ENCODE measurements around the gene YPEL2.
"Not testable (repeated sequence)": the region's sequence is repeated elsewhere in the genome, so short reads cannot be mapped to it uniquely, and the experiment has no call there.

The YPEL2 gene

GRCh38 chr17:59378675-59379074 is 47.2 kb downstream of the YPEL2 start:
- no peak for DNase-seq

GRCh38 chr17:59380474-59380873 is 49.0 kb downstream of the YPEL2 start:
- no peak for DNase-seq

GRCh38 chr17:59381716-59382570 is 50.5 kb downstream of the YPEL2 start:
- DNase-seq: no peak

- no peak for DNase-seq
These were observed 52.4 kb downstream of the YPEL2 start for GRCh38 chr17:59383893-59384292.

GRCh38 chr17:59387351-59388068 is 56.1 kb downstream of the YPEL2 start:
- DNase-seq: no peak

GRCh38 chr17:59388069-59388556 is 56.7 kb downstream of the YPEL2 start:
- no peak for DNase-seq

GRCh38 chr17:59389066-59389465 is 57.6 kb downstream of the YPEL2 start:
- DNase-seq: no peak

- DNase-seq: no peak
These were observed 59.6 kb downstream of the YPEL2 start for GRCh38 chr17:59391021-59391420.

- DNase-seq: no peak
These were observed 61.7 kb downstream of the YPEL2 start for GRCh38 chr17:59392973-59393679.

GRCh38 chr17:59393742-59394410 is 62.4 kb downstream of the YPEL2 start:
- not testable (repeated sequence) for DNase-seq

- no peak for DNase-seq
These were observed 64.8 kb downstream of the YPEL2 start for GRCh38 chr17:59396134-59396826.

- no peak for DNase-seq
These were observed 66.0 kb downstream of the YPEL2 start for GRCh38 chr17:59397316-59398073.

- no peak for DNase-seq
These were observed 68.5 kb downstream of the YPEL2 start for GRCh38 chr17:59399914-59400313.

GRCh38 chr17:59400858-59401257 is 69.4 kb downstream of the YPEL2 start:
- no peak for DNase-seq

- no peak for DNase-seq
These were observed 69.8 kb downstream of the YPEL2 start for GRCh38 chr17:59401274-59401673.

- DNase-seq: no peak
These were observed 70.3 kb downstream of the YPEL2 start for GRCh38 chr17:59401725-59402124.

- no peak for DNase-seq
These were observed 71.3 kb downstream of the YPEL2 start for GRCh38 chr17:59402760-59403159.

- no peak for DNase-seq
These were observed 73.0 kb downstream of the YPEL2 start for GRCh38 chr17:59404471-59404870.

GRCh38 chr17:59405944-59406705 is 74.7 kb downstream of the YPEL2 start:
- no peak for DNase-seq

- no peak for DNase-seq
These were observed 75.4 kb downstream of the YPEL2 start for GRCh38 chr17:59406808-59407381.

Data from stimulated activated CD4-positive, alpha-beta T cell treated with anti-CD3 and anti-CD28 coated beads, Interleukin-15, amount 100 ng/mL, for 24 hours (primary cell).